ENCODE results near the gene CCL24. TPM values are rescaled to one million over a fixed set of nuclear protein-coding genes. Genes with fewer than 3 reads are reported as not detected.

Gene CCL24
- total RNA-seq, 1 donor from 2014 or later = not detected

GRCh38 chr7:75817116-75817515, 3.5 kb upstream of the CCL24 start:
- TF ChIP-seq CTCF (IDR thresholded peaks at IDR 0.05; ENCODE audit: insufficient read depth, low read length, severe bottlenecking) = no peak

GRCh38 chr7:75815418-75816064, 1.9 kb upstream of the CCL24 start:
- no peak for TF ChIP-seq CTCF (IDR thresholded peaks at IDR 0.05; ENCODE audit: insufficient read depth, low read length, severe bottlenecking)
- DNase-seq (ENCODE audit: low read depth) = no peak
- Histone ChIP-seq H3K36me3 (ENCODE audit: control insufficient read depth, insufficient read depth, low read length) (no peaks in the 10 kb centered on the region), H3K27me3 (ENCODE audit: control insufficient read depth, insufficient read depth, low read length) (no peaks in the 10 kb centered on the region), H3K4me3 (ENCODE audit: low read depth, low read length) (no peak overlapping the region)
- FAIRE-seq = no peak

More at GRCh38 chr7:75817116-75817515, 3.5 kb upstream of the CCL24 start:
- FAIRE-seq (no peak), DNase-seq (ENCODE audit: low read depth) (no peak)
- Histone ChIP-seq H3K36me3 (ENCODE audit: control insufficient read depth, insufficient read depth, low read length) (no peaks in the 10 kb centered on the region), H3K27me3 (ENCODE audit: control insufficient read depth, insufficient read depth, low read length) (no peaks in the 10 kb centered on the region), H3K4me3 (ENCODE audit: low read depth, low read length) (no peak overlapping the region)

- Histone ChIP-seq H3K36me3 (ENCODE audit: control insufficient read depth, insufficient read depth, low read length) (no peaks in the 10 kb centered on the region), H3K27me3 (ENCODE audit: control insufficient read depth, insufficient read depth, low read length) (no peaks in the 10 kb centered on the region), H3K4me3 (ENCODE audit: low read depth, low read length) (no peak overlapping the region)
- no peak for TF ChIP-seq CTCF (IDR thresholded peaks at IDR 0.05; ENCODE audit: insufficient read depth, low read length, severe bottlenecking)
- FAIRE-seq (no peak), DNase-seq (ENCODE audit: low read depth) (no peak)
Measured at GRCh38 chr7:75814407-75814947, 871 bp upstream of the CCL24 start.

- no peak for TF ChIP-seq CTCF (IDR thresholded peaks at IDR 0.05; ENCODE audit: insufficient read depth, low read length, severe bottlenecking)
- FAIRE-seq = no peak
Measured at GRCh38 chr7:75813084-75813483, 522 bp downstream of the CCL24 start.

GRCh38 chr7:75811894-75812678, 1.5 kb downstream of the CCL24 start:
- Histone ChIP-seq H3K4me3 (ENCODE audit: low read depth, low read length) (no peak overlapping the region), H3K36me3 (ENCODE audit: control insufficient read depth, insufficient read depth, low read length) (no peaks in the 10 kb centered on the region), H3K27me3 (ENCODE audit: control insufficient read depth, insufficient read depth, low read length) (no peaks in the 10 kb centered on the region)
- FAIRE-seq (no peak), DNase-seq (ENCODE audit: low read depth) (no peak)
- no peak for TF ChIP-seq CTCF (IDR thresholded peaks at IDR 0.05; ENCODE audit: insufficient read depth, low read length, severe bottlenecking)

More at GRCh38 chr7:75813084-75813483, 522 bp downstream of the CCL24 start:
- Histone ChIP-seq H3K4me3 (ENCODE audit: low read depth, low read length) (no peak overlapping the region), H3K27me3 (ENCODE audit: control insufficient read depth, insufficient read depth, low read length) (no peaks in the 10 kb centered on the region), H3K36me3 (ENCODE audit: control insufficient read depth, insufficient read depth, low read length) (no peaks in the 10 kb centered on the region)
- no peak for DNase-seq (ENCODE audit: low read depth)

All from bronchial epithelial cell (primary cell).